OCI-M2 (cell line): ENCODE data around the gene KRT14.
"Not testable (repeated sequence)": the region's sequence is repeated elsewhere in the genome, so short reads cannot be mapped to it uniquely, and the experiment has no call there.

Experiments
- DNase-seq: peaks from one replicate; lab custom pipeline; 2025; ENCODE audit not compliant: unreplicated experiment; lab: John Stamatoyannopoulos, UW

The KRT14 gene

GRCh38 chr17:41580244-41580575, 6.5 kb downstream of the KRT14 start:
- no peak for DNase-seq

- no peak for DNase-seq
Observed at GRCh38 chr17:41579484-41580243, 7.0 kb downstream of the KRT14 start.

GRCh38 chr17:41578971-41579370, 7.7 kb downstream of the KRT14 start:
- no peak for DNase-seq

- no peak for DNase-seq
Observed at GRCh38 chr17:41578538-41578937, 8.2 kb downstream of the KRT14 start.

- DNase-seq, result not testable (repeated sequence)
Observed at GRCh38 chr17:41576740-41577139, 10.0 kb downstream of the KRT14 start.

GRCh38 chr17:41575336-41575735, 11.4 kb downstream of the KRT14 start:
- no peak for DNase-seq

GRCh38 chr17:41571561-41572434, 14.9 kb downstream of the KRT14 start, which contains the start of gene KRT9:
KRT9 (minus strand) TSS chr17:41572059; CDS start chr17:41571992, 67 bp downstream.
- no peak for DNase-seq

GRCh38 chr17:41567317-41567716, 19.4 kb downstream of the KRT14 start:
- no peak for DNase-seq

GRCh38 chr17:41565338-41565737, 21.4 kb downstream of the KRT14 start:
- no peak for DNase-seq

- no peak for DNase-seq
Observed at GRCh38 chr17:41563607-41564170, 23.0 kb downstream of the KRT14 start.

GRCh38 chr17:41561554-41561953, 25.1 kb downstream of the KRT14 start:
- DNase-seq, result no peak

GRCh38 chr17:41559548-41559947, 27.1 kb downstream of the KRT14 start:
- no peak for DNase-seq

- no peak for DNase-seq
Observed at GRCh38 chr17:41556931-41557330, 29.8 kb downstream of the KRT14 start.

- no peak for DNase-seq
Observed at GRCh38 chr17:41556306-41556705, 30.4 kb downstream of the KRT14 start.

- DNase-seq, result no peak
Observed at GRCh38 chr17:41555105-41555887, 31.4 kb downstream of the KRT14 start.

- no peak for DNase-seq
Observed at GRCh38 chr17:41553987-41554680, 32.6 kb downstream of the KRT14 start.

GRCh38 chr17:41553176-41553575, 33.5 kb downstream of the KRT14 start:
- DNase-seq, result no peak

- DNase-seq, result no peak
Observed at GRCh38 chr17:41552455-41552854, 34.2 kb downstream of the KRT14 start.

- no peak for DNase-seq
Observed at GRCh38 chr17:41551365-41551764, 35.3 kb downstream of the KRT14 start.

- DNase-seq, result no peak
Observed at GRCh38 chr17:41549596-41550039, 37.1 kb downstream of the KRT14 start.
